MM.1S (cell line): ENCODE data around the gene GNAI3.

ENCODE experiments used
- DNase-seq: peaks from one replicate; pipeline ENCODE4 v3.0.0-alpha.2; 2015
- H2AFZ ChIP-seq: fragments of 300-600 bp; sonication (generic); 2 replicates; pipeline ENCODE4 v1.6.0; 2016; ENCODE audit warnings: antibody characterized with exemption, low read length
- H3F3A ChIP-seq: fragments of 300-600 bp; sonication (generic); 2 replicates; pipeline ENCODE4 v1.6.1; 2016; ENCODE audit warnings: mild to moderate bottlenecking, antibody characterized with exemption, low read length, moderate library complexity, mixed read lengths; ENCODE audit not compliant: insufficient read depth
- H3K27ac ChIP-seq: fragments of 300-600 bp; sonication (generic); 2 replicates; pipeline ENCODE4 v1.5.1; 2016; ENCODE audit warnings: mild to moderate bottlenecking, low read length
- H3K27me3 ChIP-seq: fragments of 300-600 bp; sonication (generic); replicated peaks from 2 replicates; pipeline ENCODE4 v1.6.0; 2016; ENCODE audit warnings: low read length; ENCODE audit not compliant: insufficient read depth
- H3K36me3 ChIP-seq: fragments of 300-600 bp; sonication (generic); replicated peaks from 2 replicates; pipeline ENCODE4 v1.6.1; 2016; ENCODE audit warnings: mild to moderate bottlenecking, low read length, mixed read lengths; ENCODE audit not compliant: insufficient read depth
- H3K4me1 ChIP-seq: fragments of 300-600 bp; sonication (generic); 2 replicates; pipeline ENCODE4 v1.6.1; 2016; ENCODE audit warnings: low read length, mixed read lengths
- H3K4me2 ChIP-seq: fragments of 300-600 bp; sonication (generic); 2 replicates; pipeline ENCODE4 v1.6.0; 2016; ENCODE audit warnings: low read depth, low read length
- H3K4me3 ChIP-seq: fragments of 300-600 bp; sonication (generic); 2 replicates; pipeline ENCODE4 v1.5.1; 2016; ENCODE audit warnings: low read length, mixed read lengths
- H3K79me2 ChIP-seq: fragments of 300-600 bp; sonication (generic); 2 replicates; pipeline ENCODE4 v1.6.1; 2016; ENCODE audit warnings: mixed run types, low read length, mixed read lengths
- H3K9ac ChIP-seq: fragments of 300-600 bp; sonication (generic); 2 replicates; pipeline ENCODE4 v1.6.1; 2016; ENCODE audit warnings: low read length, mixed read lengths
- H3K9me2 ChIP-seq: fragments of 300-600 bp; sonication (generic); replicated peaks from 2 replicates; pipeline ENCODE4 v1.6.1; 2016; ENCODE audit warnings: mild to moderate bottlenecking, low read length, mixed read lengths; ENCODE audit not compliant: insufficient read depth
- H3K9me3 ChIP-seq: fragments of 300-600 bp; sonication (generic); replicated peaks from 2 replicates; pipeline ENCODE4 v1.6.1; 2016; ENCODE audit warnings: mild to moderate bottlenecking, low read length, mixed read lengths; ENCODE audit not compliant: insufficient read depth
- H4K20me1 ChIP-seq: fragments of 300-600 bp; sonication (generic); 2 replicates; pipeline ENCODE4 v1.6.1; 2016; ENCODE audit warnings: mild to moderate bottlenecking, low read length, moderate library complexity, mixed read lengths; ENCODE audit not compliant: insufficient read depth
- EZH2 ChIP-seq: fragments of 300-600 bp; sonication (generic); optimal IDR thresholded peaks from 2 replicates; pipeline ENCODE3; 2017; ENCODE audit warnings: low read depth, mild to moderate bottlenecking, antibody characterized with exemption, low read length, mixed read lengths
- EZH2phosphoT487 ChIP-seq: fragments of 300-600 bp; sonication (generic); IDR thresholded peaks from 2 replicates; pipeline ENCODE4 v1.6.1; 2018; ENCODE audit warnings: antibody characterized with exemption, low read length
- TF ChIP-seq, protein P1 (sequence below): fragments of 300-600 bp; sonication (generic); IDR thresholded peaks from 2 replicates; pipeline ENCODE4 v1.5.1; 2016; ENCODE audit warnings: antibody characterized with exemption, low read length, mixed read lengths

GNAI3 gene

DNA sequence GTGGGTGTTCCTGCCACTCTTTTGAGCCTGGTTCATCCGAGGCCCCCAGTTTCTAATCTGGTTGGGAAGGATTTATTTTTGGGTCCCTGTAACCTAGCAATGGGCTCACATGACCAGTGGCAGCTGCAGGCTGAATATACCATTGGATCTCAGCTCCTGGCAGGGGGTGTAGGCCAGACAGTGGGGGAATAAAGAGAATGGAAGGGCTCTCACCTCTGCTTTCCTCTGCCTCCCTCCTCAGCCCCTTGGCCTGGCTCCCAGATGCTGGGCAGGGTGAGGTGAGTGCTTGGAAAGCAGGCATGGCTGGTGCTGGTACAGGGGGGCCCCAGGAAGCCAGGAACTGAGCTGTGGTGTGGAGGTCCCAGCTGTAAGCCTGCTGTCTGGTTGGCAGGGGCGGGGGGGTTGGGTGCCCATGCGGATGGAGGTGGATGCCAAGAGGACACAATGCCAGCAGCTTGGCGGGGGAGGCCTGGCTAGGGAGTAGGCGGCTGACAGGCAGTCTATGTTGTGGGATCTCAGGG lies 12.4 kb upstream of the GNAI3 start:
- H3K9me3 ChIP-seq, result no peaks in the 10 kb centered on the region
- H3K36me3 ChIP-seq, result no peaks in the 10 kb centered on the region
- H3K4me3 ChIP-seq, result no peak overlapping the region
- 0 out of 2 replicates have a peak overlapping the region, but pooled peaks have one; percentile 35 for H2AFZ ChIP-seq
- no peaks in the 10 kb centered on the region for H3K27me3 ChIP-seq
- no peaks in the 10 kb centered on the region for H4K20me1 ChIP-seq
- peak overlapping the region; percentile 21; the same call in 1 of the 2 replicates for H3K4me2 ChIP-seq
- H3K4me1 ChIP-seq, result no peaks in the 10 kb centered on the region
- TF ChIP-seq, protein P1, sequence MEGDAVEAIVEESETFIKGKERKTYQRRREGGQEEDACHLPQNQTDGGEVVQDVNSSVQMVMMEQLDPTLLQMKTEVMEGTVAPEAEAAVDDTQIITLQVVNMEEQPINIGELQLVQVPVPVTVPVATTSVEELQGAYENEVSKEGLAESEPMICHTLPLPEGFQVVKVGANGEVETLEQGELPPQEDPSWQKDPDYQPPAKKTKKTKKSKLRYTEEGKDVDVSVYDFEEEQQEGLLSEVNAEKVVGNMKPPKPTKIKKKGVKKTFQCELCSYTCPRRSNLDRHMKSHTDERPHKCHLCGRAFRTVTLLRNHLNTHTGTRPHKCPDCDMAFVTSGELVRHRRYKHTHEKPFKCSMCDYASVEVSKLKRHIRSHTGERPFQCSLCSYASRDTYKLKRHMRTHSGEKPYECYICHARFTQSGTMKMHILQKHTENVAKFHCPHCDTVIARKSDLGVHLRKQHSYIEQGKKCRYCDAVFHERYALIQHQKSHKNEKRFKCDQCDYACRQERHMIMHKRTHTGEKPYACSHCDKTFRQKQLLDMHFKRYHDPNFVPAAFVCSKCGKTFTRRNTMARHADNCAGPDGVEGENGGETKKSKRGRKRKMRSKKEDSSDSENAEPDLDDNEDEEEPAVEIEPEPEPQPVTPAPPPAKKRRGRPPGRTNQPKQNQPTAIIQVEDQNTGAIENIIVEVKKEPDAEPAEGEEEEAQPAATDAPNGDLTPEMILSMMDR, result no peak
- TF ChIP-seq EZH2 (no peak), EZH2phosphoT487 (no peak)
- H3K9ac ChIP-seq, result no peak overlapping the region
- no peak for DNase-seq
- no peak overlapping the region for H3K27ac ChIP-seq
- H3F3A ChIP-seq, result no peaks in the 10 kb centered on the region
- H3K9me2 ChIP-seq, result no peaks in the 10 kb centered on the region
- no peaks in the 10 kb centered on the region for H3K79me2 ChIP-seq

DNA sequence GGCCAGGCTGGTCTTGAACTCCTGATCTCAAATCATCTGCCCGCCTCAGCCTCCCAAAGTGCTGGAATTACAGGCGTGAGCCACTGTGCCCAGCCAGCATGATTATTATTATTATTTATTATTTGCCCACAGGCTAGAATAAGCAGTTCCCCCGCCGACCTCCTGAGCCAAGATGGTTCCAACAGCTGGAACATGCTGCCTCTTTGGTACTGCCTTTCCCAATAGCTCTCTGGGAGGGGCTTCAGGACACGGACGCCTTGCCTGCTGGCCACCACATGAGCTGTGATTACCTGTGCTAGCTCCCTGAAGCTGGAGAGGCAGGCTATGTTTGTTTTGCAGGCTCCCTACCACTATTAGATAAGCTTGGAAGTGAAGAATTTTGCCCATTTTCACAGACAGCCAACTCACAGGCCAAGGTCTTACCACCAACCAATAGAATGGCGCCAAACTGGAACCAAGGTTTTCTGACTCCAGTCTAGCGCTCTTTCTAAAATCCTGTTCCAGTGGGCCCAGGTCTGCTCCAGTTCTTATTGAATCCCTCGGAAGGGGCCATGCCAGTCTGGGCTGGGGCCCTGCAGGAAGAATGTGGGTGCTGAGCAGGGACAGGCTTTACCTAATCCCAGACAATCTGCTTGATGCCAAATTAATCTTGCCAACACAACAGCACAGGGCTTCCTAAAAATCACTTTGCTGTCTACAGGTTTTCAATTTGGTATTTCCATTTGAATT lies 10.8 kb upstream of the GNAI3 start:
- Histone ChIP-seq H3K27ac (no peak overlapping the region), H3K4me3 (no peak overlapping the region), H3K79me2 (no peaks in the 10 kb centered on the region), H3K27me3 (no peaks in the 10 kb centered on the region), H4K20me1 (no peaks in the 10 kb centered on the region), H3K36me3 (no peaks in the 10 kb centered on the region), H3K4me2 (no peak overlapping the region), H2AFZ (no peak overlapping the region), H3F3A (no peaks in the 10 kb centered on the region), H3K9ac (no peak overlapping the region), H3K9me3 (no peaks in the 10 kb centered on the region), H3K4me1 (no peaks in the 10 kb centered on the region), H3K9me2 (no peaks in the 10 kb centered on the region)
- TF ChIP-seq EZH2, result no peak
- TF ChIP-seq, protein P1, result no peak
- no peak for TF ChIP-seq EZH2phosphoT487
- no peak for DNase-seq

- Histone ChIP-seq H3K4me3 (no peak overlapping the region), H4K20me1 (no peaks in the 10 kb centered on the region), H3K79me2 (no peaks in the 10 kb centered on the region), H3K4me2 (no peak overlapping the region), H3K4me1 (no peaks in the 10 kb centered on the region), H3F3A (no peaks in the 10 kb centered on the region), H3K9me2 (no peaks in the 10 kb centered on the region), H3K9me3 (no peaks in the 10 kb centered on the region), H3K27me3 (no peaks in the 10 kb centered on the region), H3K27ac (no peak overlapping the region), H3K36me3 (no peaks in the 10 kb centered on the region), H2AFZ (no peak overlapping the region), H3K9ac (no peak overlapping the region)
- TF ChIP-seq EZH2 (no peak), EZH2phosphoT487 (no peak)
- TF ChIP-seq, protein P1, result no peak
- no peak for DNase-seq
Observed at GRCh38 chr1:109538827-109539555, 9.4 kb upstream of the GNAI3 start.
